GM18867 (cell line): ENCODE results near the gene RHBDD3.

Experiments used
- ATAC-seq: cut with Tn5 transposase; IDR thresholded peaks from one replicate; pipeline ENCODE4 v1.9.1; 2021; ENCODE audit warnings: mild to moderate bottlenecking, moderate library complexity; ENCODE audit not compliant: unreplicated experiment

RHBDD3 gene

GRCh38 chr22:29306835-29307595 is 39.2 kb upstream of the RHBDD3 start:
- no peak for ATAC-seq

GRCh38 chr22:29306175-29306834 is 38.5 kb upstream of the RHBDD3 start, which contains the start of gene GAS2L1:
Gene GAS2L1, plus strand, starts transcription at chr22:29306650. Its CDS starts 1,456 bp downstream, at chr22:29308106.
- no peak for ATAC-seq

- no peak for ATAC-seq
These were observed 38.0 kb upstream of the RHBDD3 start for GRCh38 chr22:29305836-29306174.

- ATAC-seq = no peak
These were observed 35.1 kb upstream of the RHBDD3 start for GRCh38 chr22:29302681-29303465.

GRCh38 chr22:29302402-29302680 is 34.6 kb upstream of the RHBDD3 start:
- ATAC-seq = no peak

GRCh38 chr22:29301716-29302401 is 34.1 kb upstream of the RHBDD3 start:
- ATAC-seq = no peak

- ATAC-seq = no peak
These were observed 33.2 kb upstream of the RHBDD3 start for GRCh38 chr22:29300807-29301601.

- ATAC-seq = no peak
These were observed 32.7 kb upstream of the RHBDD3 start for GRCh38 chr22:29300467-29300806.

- ATAC-seq = no peak
These were observed 31.5 kb upstream of the RHBDD3 start for GRCh38 chr22:29299136-29299900.

GRCh38 chr22:29298641-29299040 is 30.9 kb upstream of the RHBDD3 start:
- no peak for ATAC-seq

GRCh38 chr22:29292379-29292778 is 24.6 kb upstream of the RHBDD3 start:
- ATAC-seq = no peak

GRCh38 chr22:29291215-29291614 is 23.4 kb upstream of the RHBDD3 start:
- ATAC-seq = no peak

GRCh38 chr22:29290061-29290460 is 22.3 kb upstream of the RHBDD3 start:
- ATAC-seq = no peak

GRCh38 chr22:29288837-29289236 is 21.1 kb upstream of the RHBDD3 start:
- ATAC-seq = no peak

GRCh38 chr22:29284196-29284595 is 16.4 kb upstream of the RHBDD3 start:
- no peak for ATAC-seq

GRCh38 chr22:29277927-29278326 is 10.1 kb upstream of the RHBDD3 start:
- no peak for ATAC-seq

- ATAC-seq = no peak
These were observed 8.2 kb upstream of the RHBDD3 start for GRCh38 chr22:29275819-29276565.

GRCh38 chr22:29275167-29275566 is 7.4 kb upstream of the RHBDD3 start:
- ATAC-seq = no peak

GRCh38 chr22:29272624-29273023 is 4.8 kb upstream of the RHBDD3 start:
- no peak for ATAC-seq
